A549 (cell line): Measurements from ENCODE around the gene ZNF32. TPM values are rescaled to one million over a fixed set of nuclear protein-coding genes. Genes with fewer than 3 reads are reported as not detected.
A peak's percentile ranks its signal among the peaks of the same experiment; 100 is the strongest.
"Not testable (repeated sequence)": the region's sequence is repeated elsewhere in the genome, so short reads cannot be mapped to it uniquely, and the experiment has no call there.

Experiments
- ATAC-seq, 2 experiments: fragments of 200-7000 bp in 1 of 2; fragments of >200 bp in 1 of 2; cut with Nextera tagmentation in 1 of 2; cut with Tn5 transposase in 1 of 2; 3 replicates each; pipeline versions ENCODE4 v1.8.0 to v1.9.1; 2018 to 2020; ENCODE audit warnings: mild to moderate bottlenecking in 1 of 2, moderate library complexity in 1 of 2
- CTCF ChIA-PET: fragments of 300-600 bp; sonication (Branson Sonifier 250); formaldehyde crosslinking; extraction: SDS; loops from one replicate; lab custom pipeline; 2021; ENCODE audit warnings: antibody characterized with exemption, inconsistent platforms; lab: Yijun Ruan, JAX
- POLR2A ChIA-PET: fragments of 350-600 bp; formaldehyde crosslinking; extraction: SDS; loops from one replicate; lab custom pipeline; 2021; ENCODE audit warnings: antibody characterized with exemption, inconsistent platforms; lab: Yijun Ruan, JAX
- DNase-seq, 2 experiments: peaks; one replicate each; pipeline versions ENCODE4 v3.0.0 to v3.0.0-alpha.2; 2011 to 2016; ENCODE audit warnings: low read depth in 1 of 2, low spot score in 1 of 2
- FAIRE-seq: peaks from 2 replicates; lab custom pipeline; 2011; peaks lifted over from hg19 to GRCh38; lab: Jason Lieb, UNC
- H3K27ac ChIP-seq, 2 experiments: fragments of >200 bp; sonication (Bioruptor Twin); formaldehyde crosslinking; 3 replicates each; pipeline ENCODE4 v1.5.1; 2016 to 2017
- H3K4me1 ChIP-seq: fragments of >200 bp; sonication (Bioruptor Twin); formaldehyde crosslinking; 3 replicates; pipeline ENCODE4 v1.6.1; 2016
- H3K4me2 ChIP-seq: fragments of >200 bp; sonication (Bioruptor Twin); formaldehyde crosslinking; 3 replicates; pipeline ENCODE4 v1.6.1; 2016
- H3K4me3 ChIP-seq: fragments of >200 bp; sonication (Bioruptor Twin); formaldehyde crosslinking; 3 replicates; pipeline ENCODE4 v1.5.1; 2016
- H3K9me3 ChIP-seq: fragments of >200 bp; sonication (Bioruptor Twin); formaldehyde crosslinking; 3 replicates; pipeline ENCODE4 v1.6.1; 2016
- ATOH8 ChIP-seq: fragments of 250-450 bp; sonication (Bioruptor Pico); IDR thresholded peaks from 2 replicates; pipeline ENCODE4 v1.5.0; 2020; ENCODE audit warnings: low read depth, mild to moderate bottlenecking, moderate library complexity
- BCL3 ChIP-seq: fragments of >200 bp; sonication (Bioruptor Twin); formaldehyde crosslinking; IDR thresholded peaks from 3 replicates; pipeline ENCODE4 v1.6.1; 2016
- BHLHE40 ChIP-seq: IDR thresholded peaks from 2 replicates; pipeline ENCODE4 v1.6.1; 2012; ENCODE audit warnings: low read depth, low read length, inconsistent platforms
- CBX2 ChIP-seq: fragments of 200-600 bp; sonication (generic); IDR thresholded peaks from 2 replicates; pipeline ENCODE4 v1.6.1; 2016; ENCODE audit warnings: low read depth, mild to moderate bottlenecking, borderline replicate concordance
- E2F6 ChIP-seq: IDR thresholded peaks from 2 replicates; pipeline ENCODE4 v1.6.1; 2012; ENCODE audit warnings: low read depth, borderline replicate concordance
- EP300 ChIP-seq, 2 experiments: fragments of >200 bp; sonication (Bioruptor Twin); formaldehyde crosslinking; IDR thresholded peaks; 2 replicates in 1 of 2; 3 replicates in 1 of 2; pipeline ENCODE4 v1.6.1; 2016 to 2017
- FOXS1 ChIP-seq: fragments of 250-450 bp; sonication (Bioruptor Pico); IDR thresholded peaks from 2 replicates; pipeline ENCODE4 v1.5.0; 2020; ENCODE audit warnings: mild to moderate bottlenecking, moderate library complexity
- GATA3 ChIP-seq: IDR thresholded peaks from 2 replicates; pipeline ENCODE4 v1.6.1; 2012; ENCODE audit warnings: borderline replicate concordance
- HOXA7 ChIP-seq: fragments of 250-450 bp; sonication (Bioruptor Pico); IDR thresholded peaks from 2 replicates; pipeline ENCODE4 v1.5.0; 2020; ENCODE audit warnings: mild to moderate bottlenecking, moderate library complexity
- HOXB5 ChIP-seq: fragments of 250-450 bp; sonication (Bioruptor Pico); IDR thresholded peaks from 2 replicates; pipeline ENCODE4 v1.5.0; 2020; ENCODE audit warnings: mild to moderate bottlenecking, moderate library complexity
- KDM5A ChIP-seq: fragments of 200-600 bp; sonication (generic); IDR thresholded peaks from 2 replicates; pipeline ENCODE4 v1.6.1; 2016; ENCODE audit warnings: antibody characterized with exemption, mild to moderate bottlenecking
- MAFK ChIP-seq: fragments of 450-650 bp; IDR thresholded peaks from 2 replicates; pipeline ENCODE4 v1.6.1; 2014; ENCODE audit not compliant: partially characterized antibody
- MAZ ChIP-seq: fragments of 150-350 bp; IDR thresholded peaks from 2 replicates; pipeline ENCODE4 v1.6.1; 2014; ENCODE audit warnings: antibody characterized with exemption, low read depth, low read length, borderline replicate concordance
- PBX3 ChIP-seq: IDR thresholded peaks from 2 replicates; pipeline ENCODE4 v1.6.1; 2012
- PHF8 ChIP-seq: fragments of 200-600 bp; sonication (generic); IDR thresholded peaks from 2 replicates; pipeline ENCODE4 v1.6.1; 2016; ENCODE audit warnings: low read depth, mild to moderate bottlenecking, antibody characterized with exemption, moderate library complexity, borderline replicate concordance
- RARB ChIP-seq: fragments of 250-450 bp; sonication (Bioruptor Pico); IDR thresholded peaks from 2 replicates; pipeline ENCODE4 v1.8.0; 2021; ENCODE audit warnings: mild to moderate bottlenecking, moderate library complexity
- REST ChIP-seq: fragments of 200-600 bp; sonication (generic); IDR thresholded peaks from 2 replicates; pipeline ENCODE4 v1.6.1; 2016; ENCODE audit warnings: antibody characterized with exemption, mild to moderate bottlenecking, moderate library complexity
- TFCP2L1 ChIP-seq: fragments of 250-450 bp; sonication (Bioruptor Pico); IDR thresholded peaks from 2 replicates; pipeline ENCODE4 v1.5.0; 2021; ENCODE audit warnings: mild to moderate bottlenecking
- ZFP36 ChIP-seq: fragments of 450-650 bp; IDR thresholded peaks from 2 replicates; pipeline ENCODE4 v1.6.1; 2014; ENCODE audit warnings: borderline replicate concordance; ENCODE audit not compliant: partially characterized antibody
- ZNF302 ChIP-seq: fragments of 250-450 bp; sonication (Bioruptor Pico); IDR thresholded peaks from 2 replicates; pipeline ENCODE4 v1.9.0; 2021; ENCODE audit warnings: inconsistent platforms, mild to moderate bottlenecking, moderate library complexity
- ZSCAN20 ChIP-seq: fragments of 250-450 bp; sonication (Bioruptor Pico); IDR thresholded peaks from 2 replicates; pipeline ENCODE4 v1.8.0; 2022; ENCODE audit warnings: mild to moderate bottlenecking, moderate library complexity
- WGBS: methylation state at CpG from one replicate; pipeline ENCODE4 v1.1.6; 2017; ENCODE audit errors: missing lambda C conversion rate; 5-methylcytosine and 5-hydroxymethylcytosine counted together
- polyA plus RNA-seq, 4 experiments: library from polyadenylated mRNA; depleted of rRNA in 3 of 4; stranded (reverse); fragments of >200 nt; fragmentation: RNase III in 1 of 4; extraction: RNeasy Plus Mini Kit Qiagen cat#74134 plus additional on column Dnase treatment in 1 of 4; gene quantifications; 2 replicates in 3 of 4; 3 replicates in 1 of 4; pipeline ENCODE4 v1.2.3, GENCODE V29; 2011 to 2017

The ZNF32 gene
- polyA plus RNA-seq, 2 of the 4 experiments (the other 2 are of a cell fraction): 21.4 to 38.2 TPM

- TF ChIP-seq BCL3: 0 out of 3 replicates have a peak, but pooled peaks have one; percentile 24
- TF ChIP-seq PBX3: no peak
- TF ChIP-seq ZSCAN20 (CRISPR knock-in tag): peak; percentile 48; the same call in 1 of the 2 replicates
- TF ChIP-seq, all 56 proteins: peak for 8
Measured at GRCh38 chr10:43606323-43607198, 42.1 kb downstream of the ZNF32 start, which contains the start of gene ZNF485 (continued).

- Histone ChIP-seq H3K9me3 (peaks cover 14% of the 10 kb centered on the region), H3K4me2 (peak overlapping the region; percentile 89), H3K4me3 (peak overlapping the region; percentile 92), H3K4me1 (no peaks in the 10 kb centered on the region), H3K27ac (no peak overlapping the region; a peak in 1 of 6 replicates)
- TF ChIP-seq KDM5A (no peak), FOXS1 (CRISPR knock-in tag) (no peak), PHF8 (no peak), E2F6 (no peak), ZNF302 (CRISPR knock-in tag) (no peak), CBX2 (no peak), RARB (CRISPR knock-in tag) (no peak), REST (no peak), HOXB5 (CRISPR knock-in tag) (no peak), TFCP2L1 (CRISPR knock-in tag) (no peak), GATA3 (no peak), ATOH8 (CRISPR knock-in tag) (no peak), EP300 (IDR thresholded peaks at IDR 0.05) (no peak), HOXA7 (CRISPR knock-in tag) (no peak), BCL3 (no peak), BHLHE40 (no peak), ZFP36 (no peak), MAFK (no peak), MAZ (no peak)
- CTCF ChIA-PET: no interaction called here
- ATAC-seq (peak; percentile 55 to 67; a peak in 5 of 6 replicates), FAIRE-seq (no peak), DNase-seq (no peak)
- POLR2A ChIA-PET: no interaction called here
- WGBS: 73% methylated on average over 12 of the region's 12 CpGs
Measured at GRCh38 chr10:43605850-43606322, 42.8 kb downstream of the ZNF32 start.

GRCh38 chr10:43601576-43601975 is 47.1 kb downstream of the ZNF32 start:
- H3K4me3 ChIP-seq, ATAC-seq: not testable (repeated sequence)

More at GRCh38 chr10:43601576-43601975, 47.1 kb downstream of the ZNF32 start:
- H3K4me2 ChIP-seq, FAIRE-seq, H3K27ac ChIP-seq, H3K4me1 ChIP-seq, POLR2A ChIA-PET, DNase-seq: not testable (repeated sequence)
- CTCF ChIA-PET: interaction anchor here (1.5 kb wide), 1 partner anchor 31 kb away, joined by 3 read pairs; no protein-coding TSS in a partner anchor
- WGBS: 30% methylated on average over 6 of the region's 6 CpGs
- peaks cover 16% of the 10 kb centered on the region for H3K9me3 ChIP-seq
